GM18508 (cell line): ENCODE results near the gene LRP1B.

Experiments
- ATAC-seq: cut with Tn5 transposase; IDR thresholded peaks from one replicate; pipeline ENCODE4 v1.9.1; 2021; ENCODE audit warnings: moderate number of reproducible peaks; ENCODE audit not compliant: insufficient read depth, unreplicated experiment

The LRP1B gene

DNA sequence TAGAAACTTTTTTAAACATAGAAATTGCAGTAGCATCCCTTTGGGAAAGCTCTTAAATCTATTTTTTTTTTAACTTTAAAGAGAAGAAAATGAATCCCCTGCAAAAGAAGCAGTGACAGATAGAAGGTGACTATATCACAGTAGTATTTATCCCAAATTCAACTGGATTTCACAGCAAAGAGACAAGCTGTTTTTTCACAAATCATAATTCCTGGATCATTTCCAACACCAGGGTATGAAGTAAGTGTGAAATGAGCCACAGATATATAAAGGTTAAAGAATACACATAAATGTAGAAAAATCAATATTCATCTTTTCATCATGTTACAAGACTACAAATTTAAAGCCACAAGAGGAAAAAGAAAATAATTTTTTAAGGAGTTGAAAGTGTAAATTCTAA is 1945.7 kb downstream of the LRP1B start:
- no peak for ATAC-seq

DNA sequence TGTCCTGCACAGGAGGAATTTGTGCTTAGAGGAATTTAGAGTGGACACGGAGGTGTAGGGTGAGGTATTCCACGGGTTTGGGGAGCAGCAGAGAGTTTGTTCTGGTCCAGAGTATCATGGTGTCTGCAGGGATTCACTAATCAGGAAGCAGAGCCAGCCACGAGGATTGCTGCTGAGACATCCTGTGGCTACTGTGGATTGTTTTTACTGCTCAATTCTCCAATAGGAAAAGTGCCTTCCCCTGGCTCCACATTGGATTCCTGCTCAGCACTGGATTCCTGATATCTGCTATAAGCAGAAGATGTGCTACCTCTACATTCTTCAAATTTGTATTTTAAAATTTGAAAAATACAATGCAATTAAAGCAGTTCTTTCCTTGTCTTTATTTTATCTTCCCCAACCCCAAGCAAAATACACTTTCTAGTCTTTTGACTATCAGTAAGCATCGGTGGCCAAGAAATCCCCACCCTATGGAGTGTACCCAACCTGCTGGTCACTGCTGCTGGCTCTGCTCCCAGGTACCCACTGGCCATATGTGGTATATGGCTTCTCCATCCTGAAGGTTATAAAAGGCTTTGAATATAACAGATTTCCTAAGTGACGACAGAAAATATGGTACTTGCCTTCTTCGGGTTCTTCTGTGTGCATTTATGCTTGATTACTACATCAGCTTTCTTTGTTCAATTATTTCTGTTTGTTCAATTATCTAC is 1947.6 kb downstream of the LRP1B start:
- no peak for ATAC-seq
